Stimulated activated CD4-positive, alpha-beta T cell treated with anti-CD3 and anti-CD28 coated beads, TNF-alpha, amount 100 ng/mL, for 4 hours (primary cell): ENCODE results near the gene TMEM144.

Source experiments
- DNase-seq, 3 experiments: peaks; one replicate each; pipeline ENCODE4 v3.0.0-alpha.2; 2020; ENCODE audit warnings: low read depth in 3 of 3

The TMEM144 gene

GRCh38 chr4:158209825-158210807 is at the start of gene TMEM144:
TSS of gene TMEM144 (plus strand) at chr4:158210486. CDS start at chr4:158212668, 2,182 bp downstream.
- peak; percentile 1 to 15 (median 2) for DNase-seq

DNA sequence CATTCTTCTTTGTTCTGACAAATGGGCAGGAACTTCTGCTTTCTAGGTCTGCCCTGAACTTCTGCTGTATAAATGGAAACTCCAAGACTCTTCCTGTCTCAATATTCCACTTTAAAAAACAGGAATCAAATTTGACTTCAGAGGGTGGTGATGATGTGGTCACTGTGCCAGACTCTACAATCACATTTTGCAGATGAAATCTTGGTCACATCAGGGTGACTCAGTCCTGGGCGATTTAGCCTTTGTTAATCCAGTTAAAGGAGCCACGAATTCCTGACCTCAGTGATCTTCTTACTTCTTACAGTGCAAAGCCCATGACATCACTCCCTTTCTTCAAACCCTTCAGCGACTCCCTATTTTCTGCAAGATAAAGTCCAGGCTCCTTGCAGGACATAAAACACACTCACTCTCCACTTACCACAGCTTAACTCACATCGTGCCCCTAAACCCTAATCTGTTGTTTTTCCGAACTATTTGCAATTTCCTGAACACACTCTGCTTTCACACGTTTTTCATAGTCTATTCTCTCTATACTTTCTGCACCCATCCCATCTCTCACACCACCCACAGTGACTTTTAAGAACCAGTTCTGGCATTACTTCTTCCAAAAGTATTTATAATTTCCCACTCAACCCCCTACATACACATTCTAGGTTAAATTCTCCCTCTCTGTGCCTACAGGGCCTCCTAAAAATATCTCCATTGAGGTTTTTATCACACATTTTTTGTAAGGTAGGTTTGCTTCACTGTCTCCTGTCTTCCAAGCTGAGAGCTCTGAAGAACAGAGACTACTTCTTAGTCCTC is 48.5 kb upstream of the TMEM144 start:
- DNase-seq: no peak

DNA sequence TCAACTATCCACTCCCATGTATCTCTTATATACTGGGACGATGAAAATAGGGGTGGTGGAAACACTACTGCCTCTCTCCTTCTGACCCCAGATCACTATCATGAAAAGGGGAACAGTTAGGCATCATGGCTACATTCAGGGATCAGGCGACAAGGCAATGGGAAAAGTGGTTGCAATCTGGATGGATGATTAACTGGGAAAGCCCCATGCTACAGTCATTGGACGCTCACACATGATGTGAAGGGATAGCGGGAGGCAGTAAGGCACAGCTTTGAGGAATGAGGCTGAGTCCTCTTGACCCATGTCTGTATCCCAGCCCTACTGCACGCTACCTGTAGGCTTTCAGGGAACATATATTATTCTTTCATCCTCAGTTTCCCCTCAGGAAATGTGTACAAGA is 47.7 kb upstream of the TMEM144 start:
- no peak for DNase-seq

DNA sequence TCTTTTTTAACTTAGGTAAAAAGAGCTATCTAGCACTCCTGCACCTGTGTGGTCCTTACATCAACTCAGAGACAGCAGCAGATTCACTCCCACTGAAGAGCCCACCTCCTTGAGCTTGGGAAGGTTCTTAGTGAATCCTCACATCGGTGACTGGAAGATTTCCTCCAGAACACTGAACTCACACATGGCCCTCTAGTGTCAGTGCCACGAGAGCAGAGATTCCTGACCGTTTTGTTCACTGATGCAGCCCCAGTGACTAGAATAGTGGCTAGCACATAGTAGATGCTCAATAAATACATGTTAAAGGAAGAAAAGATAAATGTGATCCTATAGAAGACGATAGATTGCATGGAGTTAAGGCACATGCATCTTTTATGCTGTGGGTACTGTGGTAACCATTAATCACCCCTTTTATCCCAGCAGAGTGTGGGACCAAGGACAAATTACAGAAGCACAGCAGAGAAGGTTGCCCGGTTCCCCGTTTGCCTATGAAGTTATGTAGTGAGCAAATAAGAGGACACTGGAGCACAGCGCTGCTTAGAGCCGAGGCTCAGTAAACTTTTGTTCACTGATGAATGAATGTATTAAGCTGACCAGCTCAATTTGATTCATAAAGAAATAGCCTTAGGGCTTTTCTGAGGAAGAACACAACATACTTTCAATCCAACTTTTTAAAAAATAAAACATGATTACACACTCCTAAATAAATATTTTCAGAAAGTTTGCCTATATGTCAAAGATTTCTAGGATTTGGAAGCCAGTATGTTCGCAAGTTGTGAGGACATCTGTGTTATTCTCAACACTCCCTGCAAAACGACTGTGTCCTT is 46.1 kb upstream of the TMEM144 start:
- DNase-seq: no peak

- DNase-seq: no peak
Observed at GRCh38 chr4:158164768-158165213, 45.5 kb upstream of the TMEM144 start.

GRCh38 chr4:158166701-158167100 is 43.6 kb upstream of the TMEM144 start:
- DNase-seq: no peak

DNA sequence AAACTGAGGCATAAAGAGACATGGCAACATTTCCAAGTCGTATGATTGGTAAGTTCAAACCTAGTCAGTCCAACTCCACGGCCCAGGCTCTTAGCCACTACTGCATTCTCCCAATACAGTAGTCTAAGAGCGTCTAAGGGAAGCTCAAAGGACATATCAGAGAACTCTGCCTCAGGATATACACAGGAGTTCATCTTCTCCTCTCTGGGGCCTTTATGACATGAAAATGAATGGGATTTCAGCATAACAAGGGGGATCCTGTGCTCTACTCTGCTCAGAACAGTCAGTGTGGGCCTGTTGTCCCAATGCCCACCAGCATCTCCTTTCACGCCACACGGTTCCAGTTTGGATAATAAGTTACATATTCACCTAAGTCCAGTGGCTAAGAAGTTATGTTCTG is 41.7 kb upstream of the TMEM144 start:
- DNase-seq: no peak

DNA sequence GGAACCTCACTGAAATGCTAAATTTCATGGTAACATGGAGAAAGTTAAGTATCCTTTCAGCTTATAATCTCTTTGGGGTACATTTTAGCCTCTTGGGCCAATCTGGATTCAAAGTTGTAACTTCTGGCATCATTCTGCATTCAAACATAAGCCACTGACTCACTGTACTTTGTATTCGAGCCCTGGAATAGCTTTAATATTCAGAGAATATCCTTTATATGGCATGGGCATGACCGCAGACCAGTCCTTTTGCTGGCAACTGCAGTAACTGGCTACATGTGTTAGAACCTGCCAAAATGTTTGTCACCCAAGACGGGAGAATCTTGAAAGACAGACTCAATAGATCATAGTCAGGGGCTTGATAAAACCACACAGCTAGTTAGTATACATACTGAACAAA is 40.8 kb upstream of the TMEM144 start:
- DNase-seq: no peak

DNA sequence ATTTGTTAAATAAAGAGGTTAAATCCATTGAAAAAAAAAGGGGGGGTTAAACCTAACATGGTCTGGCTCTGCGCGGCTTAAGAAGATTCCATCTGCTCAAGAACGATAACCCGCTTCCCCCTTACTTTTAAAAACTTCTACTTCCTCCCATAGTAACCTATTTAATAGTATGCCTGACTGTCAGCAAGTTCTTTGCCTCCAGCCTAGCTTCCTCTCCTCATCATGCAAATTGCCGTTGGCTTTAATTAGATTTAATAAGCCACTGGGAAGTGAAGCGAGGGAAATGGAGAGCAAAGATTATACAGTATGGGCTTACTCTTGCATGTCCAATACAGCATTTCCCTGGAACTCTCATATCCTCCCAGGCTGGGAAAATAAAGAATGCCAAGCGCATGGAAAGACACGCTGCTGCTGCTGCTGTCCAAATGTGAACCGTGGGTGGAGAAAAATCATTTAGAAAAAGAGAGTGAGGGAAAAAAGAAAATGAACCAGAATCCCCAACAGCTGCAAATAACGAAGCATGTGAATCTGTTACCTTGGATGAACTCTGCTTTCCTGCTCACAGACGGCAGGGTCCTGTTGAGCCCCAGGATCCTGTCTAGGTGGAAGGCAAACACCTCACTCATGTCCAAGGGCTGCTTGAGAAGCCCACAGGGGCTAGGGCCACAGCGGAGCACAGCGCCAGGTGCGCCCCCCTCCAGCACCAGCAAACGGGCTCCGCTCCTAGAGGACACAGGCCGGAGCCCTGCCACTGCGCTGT is 40.2 kb upstream of the TMEM144 start:
- no peak for DNase-seq

GRCh38 chr4:158170691-158171561 is 39.4 kb upstream of the TMEM144 start:
- DNase-seq: no peak

DNA sequence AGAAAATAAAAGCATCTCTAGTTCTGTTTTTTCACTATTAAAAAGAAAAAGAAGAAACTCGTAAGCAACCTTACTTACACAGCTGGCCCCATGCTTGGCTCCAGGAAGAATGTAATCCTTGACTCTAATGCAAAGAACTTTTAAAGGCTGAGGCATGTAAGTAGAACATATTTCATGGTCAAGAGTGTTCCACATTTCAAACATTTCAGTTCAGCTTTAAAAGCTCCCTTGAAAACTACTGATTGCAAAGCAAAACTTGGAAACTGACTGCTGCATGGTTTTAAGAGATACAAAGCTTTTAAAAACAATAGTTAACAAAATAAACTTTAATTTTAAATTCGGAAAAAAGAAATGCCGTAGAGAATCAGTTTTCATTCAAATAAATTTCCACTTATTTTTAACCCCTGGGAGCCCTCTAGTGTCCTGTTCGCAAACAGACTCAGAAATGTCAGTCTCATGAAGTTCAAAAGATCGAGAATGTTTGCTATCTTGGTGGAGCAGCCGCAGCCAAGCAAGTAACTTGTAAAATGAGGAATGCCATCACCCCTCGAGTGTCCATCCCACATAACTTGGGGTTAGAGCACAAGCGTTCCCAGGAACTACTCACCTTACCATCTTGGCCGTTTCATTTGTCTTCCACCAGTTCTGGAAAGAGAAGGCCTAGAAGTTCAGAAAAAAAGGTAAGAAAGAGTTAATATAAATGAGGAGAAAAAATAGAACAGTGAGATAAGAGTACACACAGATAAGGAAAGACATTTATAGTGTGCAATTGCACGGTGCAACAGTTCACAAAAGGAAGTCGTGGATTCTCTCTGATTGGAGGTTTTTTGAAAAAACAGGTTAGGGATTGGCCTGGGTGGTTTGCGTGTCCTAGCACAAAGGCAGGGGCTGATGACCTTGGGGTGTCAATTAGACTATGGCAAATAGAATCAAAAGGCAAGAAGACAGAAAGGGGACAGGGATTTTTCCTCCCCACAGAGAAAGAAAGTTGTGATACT is 37.7 kb upstream of the TMEM144 start, which contains the start of gene GASK1B:
Gene GASK1B, minus strand, starts transcription at position 765 of the 998 bp plus-strand sequence. CDS start 1,650 bp downstream, outside the sequence.
- no peak for DNase-seq

DNA sequence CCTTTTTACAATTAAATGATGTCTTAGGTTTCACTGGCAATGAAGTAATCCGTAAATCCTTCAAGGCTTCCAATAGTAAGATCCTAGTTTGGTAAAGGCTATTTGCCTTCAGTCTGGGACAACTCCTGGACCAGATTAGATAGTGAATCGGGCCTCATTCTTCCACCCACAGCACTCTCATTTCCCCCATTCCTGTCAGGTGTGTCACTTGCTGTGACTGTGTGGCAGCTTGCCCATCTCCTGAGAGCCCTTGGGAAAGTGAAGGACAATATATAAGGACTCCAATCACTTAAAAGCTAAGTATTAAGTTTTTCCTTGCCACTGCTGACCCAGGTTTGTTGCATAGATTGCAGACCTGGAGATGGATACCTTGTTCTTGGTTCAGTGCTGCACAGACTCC is 34.2 kb upstream of the TMEM144 start:
- DNase-seq: no peak

DNA sequence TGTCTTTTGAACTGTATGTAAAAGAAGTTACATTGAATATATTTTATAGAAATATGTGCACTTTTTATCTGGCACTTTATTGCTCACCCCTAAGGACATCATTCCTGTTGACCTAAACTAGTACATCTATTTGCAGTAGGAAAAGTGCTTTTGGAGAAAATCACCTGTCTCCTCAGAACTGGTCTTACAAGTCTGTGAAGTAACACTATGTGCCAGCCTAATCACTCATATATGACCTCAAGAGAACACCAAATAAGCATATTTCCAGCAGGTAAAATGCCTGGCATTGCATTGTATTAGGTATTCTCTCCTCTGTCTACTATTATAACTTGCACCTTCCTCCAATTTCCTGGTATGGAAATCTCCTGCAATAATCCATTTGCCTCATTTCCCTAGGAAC is 33.5 kb upstream of the TMEM144 start:
- no peak for DNase-seq

- DNase-seq: no peak
Observed at GRCh38 chr4:158179465-158179864, 30.8 kb upstream of the TMEM144 start.

DNA sequence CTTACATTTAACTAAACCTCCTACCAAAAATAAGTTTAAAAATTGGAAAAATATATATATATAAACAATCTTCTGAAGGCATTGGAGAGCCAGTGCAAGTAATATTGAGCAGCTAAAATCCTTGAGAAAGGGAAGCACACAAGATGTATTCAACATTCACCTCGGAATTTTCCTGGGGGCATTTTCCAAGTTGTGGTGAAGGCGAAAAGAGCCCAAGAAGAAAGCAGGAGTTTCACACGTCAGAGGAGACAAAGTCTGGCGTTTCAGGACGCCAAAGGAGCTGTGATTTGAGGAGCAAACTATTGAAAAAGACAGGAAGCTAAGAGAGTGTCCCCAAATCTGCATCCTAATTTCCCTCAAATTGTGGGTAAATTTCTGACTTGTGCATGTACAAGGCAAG is 28.4 kb upstream of the TMEM144 start:
- DNase-seq: no peak

DNA sequence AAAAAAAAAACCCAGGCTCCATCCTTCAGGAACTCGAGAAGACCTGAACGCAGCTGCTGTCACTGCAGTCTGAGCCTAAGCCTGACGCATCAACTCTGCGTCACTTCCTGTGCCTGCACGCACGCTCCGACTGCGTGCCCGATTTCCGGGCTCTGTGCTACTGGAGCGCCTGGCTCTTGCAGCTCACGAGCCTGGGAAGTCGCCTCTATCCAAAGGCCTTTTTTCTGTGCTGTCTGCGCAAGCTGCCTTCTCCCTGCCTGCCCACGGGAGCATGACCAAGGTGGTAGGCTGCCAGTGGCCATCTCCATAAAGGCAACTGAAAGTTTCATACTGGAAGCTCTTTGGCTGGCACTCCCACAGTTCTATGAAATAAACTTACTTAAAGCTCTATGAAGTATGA is 27.6 kb upstream of the TMEM144 start:
- no peak for DNase-seq

DNA sequence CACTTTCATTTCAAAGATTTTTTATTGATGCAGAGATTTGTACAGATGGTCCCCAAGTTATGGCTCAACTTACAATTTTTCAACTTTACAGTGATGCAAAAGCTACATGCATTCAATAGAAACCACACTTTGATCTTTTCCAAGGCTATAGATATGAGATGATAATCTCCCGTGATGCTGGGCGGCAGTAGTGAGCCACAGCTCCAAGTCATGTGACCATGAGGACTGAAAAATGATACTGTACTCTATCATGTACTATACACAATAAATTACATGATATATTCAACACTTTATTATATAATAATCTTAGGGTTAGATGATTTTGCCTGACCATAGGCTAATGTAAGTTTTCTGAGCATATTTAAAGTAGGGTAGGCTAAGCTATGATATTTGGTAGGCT is 23.5 kb upstream of the TMEM144 start:
- DNase-seq: no peak

- no peak for DNase-seq
Observed at GRCh38 chr4:158189422-158189821, 20.9 kb upstream of the TMEM144 start.

- no peak for DNase-seq
Observed at GRCh38 chr4:158190718-158191117, 19.6 kb upstream of the TMEM144 start.
